ENCODE data around the gene ABCA7.
A peak's percentile ranks its signal among the peaks of the same experiment; 100 is the strongest.

ABCA7 gene

GRCh38 chr19:993831-994393 is 46.0 kb upstream of the ABCA7 start:
- TF ChIP-seq EZH2phosphoT487 (IDR thresholded peaks at IDR 0.05; ENCODE audit: low read depth) = no peak
- H3K27ac ChIP-seq (ENCODE audit: low read length) = no peak overlapping the region
- H3K79me2 ChIP-seq (ENCODE audit: low read length) = no peaks in the 10 kb centered on the region
- H3K27me3 ChIP-seq (ENCODE audit: low read depth, low read length) = no peaks in the 10 kb centered on the region
- no peaks in the 10 kb centered on the region for H3K9me3 ChIP-seq (ENCODE audit: insufficient read depth, low read length)
- H4K20me1 ChIP-seq (ENCODE audit: insufficient read depth, low read length) = no peaks in the 10 kb centered on the region
- no peak overlapping the region for H3K4me3 ChIP-seq (ENCODE audit: low read length)
- H3K4me2 ChIP-seq (ENCODE audit: low read length) = no peak overlapping the region
- no peak overlapping the region for H2AFZ ChIP-seq (ENCODE audit: low read depth, low read length)
- H3K9ac ChIP-seq (ENCODE audit: low read length) = no peak overlapping the region
- H3K36me3 ChIP-seq (replicated peaks; ENCODE audit: low read depth, low read length) = peaks cover 36% of the 10 kb centered on the region
- no peaks in the 10 kb centered on the region for H3K4me1 ChIP-seq (ENCODE audit: low read length)

- Histone ChIP-seq H3K36me3 (replicated peaks; ENCODE audit: low read depth, low read length) (peaks cover 30% of the 10 kb centered on the region), H3K79me2 (ENCODE audit: low read length) (no peaks in the 10 kb centered on the region), H2AFZ (ENCODE audit: low read depth, low read length) (no peak overlapping the region), H3K27ac (ENCODE audit: low read length) (no peak overlapping the region), H4K20me1 (ENCODE audit: insufficient read depth, low read length) (no peaks in the 10 kb centered on the region), H3K4me2 (ENCODE audit: low read length) (no peak overlapping the region), H3K4me3 (ENCODE audit: low read length) (no peak overlapping the region), H3K9me3 (ENCODE audit: insufficient read depth, low read length) (no peaks in the 10 kb centered on the region), H3K4me1 (ENCODE audit: low read length) (no peaks in the 10 kb centered on the region), H3K9ac (ENCODE audit: low read length) (no peak overlapping the region), H3K27me3 (ENCODE audit: low read depth, low read length) (no peaks in the 10 kb centered on the region)
- TF ChIP-seq CTCF (IDR thresholded peaks at IDR 0.05; ENCODE audit: low read depth, low read length) (no peak), EZH2phosphoT487 (IDR thresholded peaks at IDR 0.05; ENCODE audit: low read depth) (no peak)
These were observed 45.4 kb upstream of the ABCA7 start for GRCh38 chr19:994516-994915.

- Histone ChIP-seq H3K4me1 (ENCODE audit: low read length) (no peaks in the 10 kb centered on the region), H4K20me1 (ENCODE audit: insufficient read depth, low read length) (no peaks in the 10 kb centered on the region), H3K4me2 (ENCODE audit: low read length) (no peak overlapping the region), H3K27me3 (ENCODE audit: low read depth, low read length) (no peaks in the 10 kb centered on the region), H3K9me3 (ENCODE audit: insufficient read depth, low read length) (no peaks in the 10 kb centered on the region), H2AFZ (ENCODE audit: low read depth, low read length) (no peak overlapping the region), H3K27ac (ENCODE audit: low read length) (no peak overlapping the region), H3K4me3 (ENCODE audit: low read length) (no peak overlapping the region), H3K79me2 (ENCODE audit: low read length) (no peaks in the 10 kb centered on the region), H3K36me3 (replicated peaks; ENCODE audit: low read depth, low read length) (peaks cover 29% of the 10 kb centered on the region), H3K9ac (ENCODE audit: low read length) (no peak overlapping the region)
- no peak for TF ChIP-seq EZH2phosphoT487 (IDR thresholded peaks at IDR 0.05; ENCODE audit: low read depth)
- TF ChIP-seq CTCF (IDR thresholded peaks at IDR 0.05; ENCODE audit: low read depth, low read length) = no peak
These were observed 44.7 kb upstream of the ABCA7 start for GRCh38 chr19:995051-995827.

DNA sequence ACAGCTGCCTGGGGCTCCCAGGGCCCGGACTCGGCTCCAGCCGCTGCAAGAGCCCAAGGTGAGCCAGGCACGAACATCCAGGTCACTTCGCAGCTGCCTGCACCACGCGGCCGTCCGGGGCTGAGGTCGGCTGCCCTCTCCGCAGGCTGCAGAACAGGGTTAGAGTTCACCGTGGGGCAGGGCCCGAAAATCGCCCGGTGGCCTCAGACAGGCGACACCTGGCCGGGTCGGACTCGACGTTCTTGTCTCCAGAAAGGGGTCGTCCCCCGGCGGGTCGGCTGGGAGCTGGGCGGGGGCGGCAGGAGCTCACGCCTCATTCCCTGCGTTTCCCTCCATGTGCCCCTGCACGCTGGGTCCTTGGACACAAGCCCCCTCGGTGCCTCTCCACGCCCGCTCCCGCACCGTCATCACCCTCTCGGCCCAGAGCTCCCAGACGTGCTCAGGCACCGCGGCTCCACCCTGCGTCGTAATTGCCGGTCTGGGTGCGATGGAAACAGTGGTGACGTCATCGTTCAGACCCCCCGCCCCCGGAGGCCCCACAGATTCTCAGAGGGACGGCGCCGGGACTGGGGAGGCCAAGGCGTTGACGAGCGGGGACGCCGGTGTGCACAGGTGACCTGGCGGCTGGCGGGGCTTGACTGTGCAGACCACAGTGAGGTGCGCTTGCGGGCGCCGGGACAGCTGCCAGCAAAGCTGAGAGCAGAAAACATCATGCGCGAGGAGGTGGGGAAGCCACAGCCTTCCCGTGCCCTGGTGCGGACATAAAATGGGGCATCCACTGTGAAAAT is 43.7 kb upstream of the ABCA7 start:
- no peaks in the 10 kb centered on the region for H3K4me1 ChIP-seq (ENCODE audit: low read length)
- H3K27me3 ChIP-seq (ENCODE audit: low read depth, low read length) = no peaks in the 10 kb centered on the region
- H3K9ac ChIP-seq (ENCODE audit: low read length) = no peak overlapping the region
- H2AFZ ChIP-seq (ENCODE audit: low read depth, low read length) = no peak overlapping the region
- H4K20me1 ChIP-seq (ENCODE audit: insufficient read depth, low read length) = no peaks in the 10 kb centered on the region
- H3K27ac ChIP-seq (ENCODE audit: low read length) = no peak overlapping the region
- TF ChIP-seq EZH2phosphoT487 (IDR thresholded peaks at IDR 0.05; ENCODE audit: low read depth) (no peak), CTCF (IDR thresholded peaks at IDR 0.05; ENCODE audit: low read depth, low read length) (no peak)
- peak overlapping the region; percentile 37 for H3K4me2 ChIP-seq (ENCODE audit: low read length)
- no peak overlapping the region for H3K4me3 ChIP-seq (ENCODE audit: low read length)
- no peaks in the 10 kb centered on the region for H3K9me3 ChIP-seq (ENCODE audit: insufficient read depth, low read length)
- no peaks in the 10 kb centered on the region for H3K79me2 ChIP-seq (ENCODE audit: low read length)
- peaks cover 20% of the 10 kb centered on the region for H3K36me3 ChIP-seq (replicated peaks; ENCODE audit: low read depth, low read length)

All from OCI-LY3 (cell line).